ENCODE measurements around the gene PRRG3.

Gene PRRG3

GRCh38 chrX:151710457-151710856, 15.2 kb downstream of the PRRG3 start:
- DNase-seq, result no peak

GRCh38 chrX:151711154-151711553, 15.9 kb downstream of the PRRG3 start:
- no peak for DNase-seq

- DNase-seq, result no peak
Observed at GRCh38 chrX:151711787-151712186, 16.5 kb downstream of the PRRG3 start.

GRCh38 chrX:151712253-151712652, 17.0 kb downstream of the PRRG3 start:
- no peak for DNase-seq

- peak; percentile 65 for DNase-seq
Observed at GRCh38 chrX:151713849-151714248, 18.6 kb downstream of the PRRG3 start.

- DNase-seq, result no peak
Observed at GRCh38 chrX:151714362-151714761, 19.1 kb downstream of the PRRG3 start.

GRCh38 chrX:151715752-151716151, 20.5 kb downstream of the PRRG3 start, which contains the start of gene FATE1:
Gene FATE1 (plus strand): TSS chrX:151716035. CDS start chrX:151716120, 85 bp downstream.
- DNase-seq, result no peak

- DNase-seq, result peak; percentile 76
Observed at GRCh38 chrX:151722241-151722846, 27.1 kb downstream of the PRRG3 start.

GRCh38 chrX:151723156-151723760, 28.0 kb downstream of the PRRG3 start:
- DNase-seq, result no peak

GRCh38 chrX:151724563-151725337, 29.5 kb downstream of the PRRG3 start:
- no peak for DNase-seq

- no peak for DNase-seq
Observed at GRCh38 chrX:151725338-151725614, 30.0 kb downstream of the PRRG3 start.

GRCh38 chrX:151726751-151727150, 31.5 kb downstream of the PRRG3 start:
- no peak for DNase-seq

GRCh38 chrX:151727346-151727745, 32.1 kb downstream of the PRRG3 start:
- no peak for DNase-seq

- DNase-seq, result no peak
Observed at GRCh38 chrX:151729056-151729725, 33.9 kb downstream of the PRRG3 start.

GRCh38 chrX:151734446-151734845, 39.2 kb downstream of the PRRG3 start, which contains the start of gene CNGA2:
Gene CNGA2 (plus strand): TSS chrX:151734746. CDS start chrX:151738484, 3,738 bp downstream.
- no peak for DNase-seq

GRCh38 chrX:151735219-151735618, 40.0 kb downstream of the PRRG3 start:
- DNase-seq, result no peak

GRCh38 chrX:151736685-151737084, 41.4 kb downstream of the PRRG3 start:
- DNase-seq, result no peak

GRCh38 chrX:151737494-151737893, 42.2 kb downstream of the PRRG3 start:
- DNase-seq, result no peak

- no peak for DNase-seq
Observed at GRCh38 chrX:151738751-151739150, 43.5 kb downstream of the PRRG3 start.

GRCh38 chrX:151741606-151742005, 46.3 kb downstream of the PRRG3 start:
- DNase-seq, result no peak

- DNase-seq, result no peak
Observed at GRCh38 chrX:151742311-151742710, 47.1 kb downstream of the PRRG3 start.

- DNase-seq, result no peak
Observed at GRCh38 chrX:151743651-151744470, 48.6 kb downstream of the PRRG3 start.

- DNase-seq, result no peak
Observed at GRCh38 chrX:151745651-151746050, 50.4 kb downstream of the PRRG3 start.

Data from NCI-H82 (cell line).